Sigmoid colon (tissue), 3 donors: ENCODE measurements around the gene HEPHL1.

Source experiments
- CTCF ChIP-seq, 4 experiments: fragments of 450-650 bp in 3 of 4; fragments of 200-600 bp in 1 of 4; IDR thresholded peaks; one replicate each; pipeline ENCODE4 v1.5.1; 2016 to 2019; ENCODE audit warnings: antibody characterized with exemption in 4 of 4, mild to moderate bottlenecking in 3 of 4, moderate library complexity in 2 of 4
- POLR2A ChIP-seq, 2 donors: fragments of 450-650 bp; IDR thresholded peaks; one replicate each; pipeline ENCODE4 v1.6.1; 2016; ENCODE audit warnings: antibody characterized with exemption in 2 of 2, mild to moderate bottlenecking in 2 of 2, moderate library complexity in 2 of 2

GRCh38 chr11:94131718-94132115, 110.6 kb downstream of the HEPHL1 start:
- no peak for TF ChIP-seq CTCF (IDR thresholded peaks at IDR 0.05)
- TF ChIP-seq POLR2A (IDR thresholded peaks at IDR 0.05): no peak
